Panc1 (cell line): ENCODE results near the gene BCL11B. TPM values are rescaled to one million over a fixed set of nuclear protein-coding genes. Genes with fewer than 3 reads are reported as not detected.

ENCODE experiments used
- ATAC-seq: fragments of 200-7000 bp; cut with Tn5 transposase; 2 replicates; pipeline ENCODE4 v1.9.1; 2020; ENCODE audit warnings: mild to moderate bottlenecking, moderate library complexity
- BruUV-seq: library from RNA; stranded (reverse); fragments of 400-500 nt; replicated peaks from 2 replicates; lab custom pipeline; 2021; lab: Mats Ljungman, UMichigan
- CTCF ChIA-PET: fragments of 300-600 bp; sonication (Branson Sonifier 250); formaldehyde crosslinking; loops from one replicate; lab custom pipeline; 2022; ENCODE audit warnings: antibody characterized with exemption; lab: Charles Lee
- POLR2A ChIA-PET: fragments of 300-600 bp; sonication (Branson Sonifier 250); formaldehyde crosslinking; loops from one replicate; lab custom pipeline; 2022; ENCODE audit warnings: antibody characterized with exemption; lab: Charles Lee
- DNase-seq: peaks from one replicate; pipeline ENCODE4 v3.0.0-alpha.2; 2010; ENCODE audit warnings: low read depth, low spot score
- H3K27ac ChIP-seq: 2 replicates; pipeline ENCODE4 v1.5.1; 2011; ENCODE audit warnings: mild to moderate bottlenecking, low read length, inconsistent platforms
- H3K27me3 ChIP-seq: fragments of 200-500 bp; sonication (Bioruptor generic); 2 replicates; pipeline ENCODE4 v1.6.0; 2014; ENCODE audit warnings: low read length, inconsistent platforms; ENCODE audit not compliant: control insufficient read depth, insufficient read depth
- H3K36me3 ChIP-seq: fragments of 200-500 bp; sonication (Bioruptor generic); 2 replicates; pipeline ENCODE4 v1.5.1; 2014; ENCODE audit warnings: inconsistent platforms, mild to moderate bottlenecking, low read length, moderate library complexity; ENCODE audit not compliant: control insufficient read depth, insufficient read depth
- H3K4me1 ChIP-seq: 2 replicates; pipeline ENCODE4 v1.5.1; 2011; ENCODE audit warnings: inconsistent platforms, mild to moderate bottlenecking, low read length, moderate library complexity; ENCODE audit not compliant: control insufficient read depth, insufficient read depth
- H3K4me3 ChIP-seq, 2 experiments: 2 replicates each; pipeline ENCODE4 v1.5.1; 2011 to 2012; ENCODE audit warnings: low read depth in 2 of 2, low read length in 2 of 2, mild to moderate bottlenecking in 2 of 2, inconsistent platforms in 1 of 2, moderate library complexity in 1 of 2
- H3K9me3 ChIP-seq: fragments of 200-500 bp; sonication (Bioruptor generic); 2 replicates; pipeline ENCODE4 v1.5.1; 2014; ENCODE audit warnings: low read depth, mild to moderate bottlenecking, inconsistent platforms, low read length, moderate library complexity; ENCODE audit not compliant: control insufficient read depth, insufficient read depth
- CTCF ChIP-seq: fragments of 450-650 bp; IDR thresholded peaks from 2 replicates; pipeline ENCODE4 v1.5.1; 2017; ENCODE audit warnings: mild to moderate bottlenecking
- POLR2AphosphoS5 ChIP-seq: IDR thresholded peaks from 2 replicates; pipeline ENCODE4 v1.6.1; 2012; ENCODE audit warnings: mild to moderate bottlenecking, low read depth, low read length, moderate library complexity
- REST ChIP-seq, 2 experiments: IDR thresholded peaks; 2 replicates each; pipeline ENCODE4 v1.6.1; 2011 to 2012; ENCODE audit warnings: low read depth in 2 of 2, control low read depth in 1 of 2, low read length in 1 of 2, mild to moderate bottlenecking in 1 of 2, moderate library complexity in 1 of 2; ENCODE audit not compliant: insufficient read depth in 1 of 2
- SIN3A ChIP-seq: IDR thresholded peaks from 2 replicates; pipeline ENCODE4 v1.6.1; 2012; ENCODE audit warnings: low read depth, mild to moderate bottlenecking, low read length, moderate library complexity, borderline replicate concordance; ENCODE audit not compliant: insufficient read depth
- TCF7L2 ChIP-seq: IDR thresholded peaks from 2 replicates; pipeline ENCODE4 v1.6.1; 2011; ENCODE audit warnings: mild to moderate bottlenecking, low read depth, low read length, inconsistent platforms
- in situ Hi-C: cut with HindIII; loops from 2 replicates; pipeline ENCODE4 v1.10.0; 2016; ENCODE audit warnings: low sequenced_read_pairs, low pct_unique_long_range_greater_than_20kb
- intact Hi-C: fragments of 100-400 bp; cut with micrococcal nuclease; formaldehyde crosslinking; loops from one replicate; pipeline ENCODE4 v1.10.0; 2022; ENCODE audit not compliant: unreplicated experiment
- total RNA-seq: library from RNA; stranded (reverse); gene quantifications from one replicate; pipeline ENCODE4 v1.2.1, GENCODE V29; 2021; ENCODE audit not compliant: unreplicated experiment

Gene BCL11B
- total RNA-seq, 1 experiment from 2014 or later, result 0.23 TPM

GRCh38 chr14:99177886-99178835 is 93.8 kb downstream of the BCL11B start:
- TF ChIP-seq SIN3A (no peak), POLR2AphosphoS5 (no peak), CTCF (no peak), TCF7L2 (no peak), REST (IDR thresholded peaks at IDR 0.05; ENCODE audit: insufficient read depth in 1 of 2, low read depth in 2 of 2, low read length in 1 of 2) (no peak)
- intact Hi-C loops, result no loop called here
- no peaks in the 10 kb centered on the region for H3K27me3 ChIP-seq
- H3K27ac ChIP-seq, result no peak overlapping the region
- no peaks in the 10 kb centered on the region for H3K9me3 ChIP-seq
- H3K4me1 ChIP-seq, result no peaks in the 10 kb centered on the region
- CTCF ChIA-PET, result no interaction called here
- H3K36me3 ChIP-seq, result no peaks in the 10 kb centered on the region
- no peak for DNase-seq
- no peak overlapping the region for H3K4me3 ChIP-seq
- no peak for ATAC-seq
- no TSS peak for BruUV-seq
- POLR2A ChIA-PET, result no interaction called here
- in situ Hi-C loops, result no loop called here

- ChIA-PET POLR2A (no interaction called here), CTCF (no interaction called here)
- ATAC-seq (no peak), DNase-seq (no peak)
- BruUV-seq, result no TSS peak
- Histone ChIP-seq H3K4me1 (no peaks in the 10 kb centered on the region), H3K27ac (no peak overlapping the region), H3K4me3 (no peak overlapping the region), H3K9me3 (no peaks in the 10 kb centered on the region), H3K27me3 (no peaks in the 10 kb centered on the region; the same call in 1 of the 2 replicates), H3K36me3 (no peaks in the 10 kb centered on the region)
- in situ Hi-C loops, result no loop called here
- TF ChIP-seq SIN3A (no peak), TCF7L2 (no peak), REST (IDR thresholded peaks at IDR 0.05; ENCODE audit: insufficient read depth in 1 of 2, low read depth in 2 of 2, low read length in 1 of 2) (no peak), POLR2AphosphoS5 (no peak)
- intact Hi-C loops, result no loop called here
These were observed 94.8 kb downstream of the BCL11B start for GRCh38 chr14:99177046-99177655.
